H9 (cell line): ENCODE measurements around the gene BUB1. TPM values are rescaled to one million over a fixed set of nuclear protein-coding genes. Genes with fewer than 3 reads are reported as not detected.

Experiments
- DNase-seq: peaks from one replicate; pipeline ENCODE4 v3.0.0-alpha.2; 2017
- H2AFZ ChIP-seq: one replicate; pipeline ENCODE4 v1.6.1; 2013; ENCODE audit warnings: mild to moderate bottlenecking, low read length, control low read depth, moderate library complexity
- H2AK5ac ChIP-seq: 2 replicates; pipeline ENCODE4 v1.6.1; 2013; ENCODE audit warnings: low read length, control low read depth, mixed read lengths; ENCODE audit not compliant: insufficient read length
- H2BK120ac ChIP-seq: one replicate; pipeline ENCODE4 v1.6.1; 2013; ENCODE audit warnings: low read depth, mild to moderate bottlenecking, low read length, control low read depth, inconsistent platforms; ENCODE audit not compliant: poor library complexity, severe bottlenecking
- H2BK12ac ChIP-seq: 2 replicates; pipeline ENCODE4 v1.6.1; 2013; ENCODE audit warnings: low read length, control low read depth, mixed read lengths, low read depth; ENCODE audit not compliant: insufficient read length
- H2BK15ac ChIP-seq: 2 replicates; pipeline ENCODE4 v1.6.1; 2013; ENCODE audit warnings: low read depth, low read length, control low read depth
- H2BK20ac ChIP-seq: one replicate; pipeline ENCODE4 v1.6.1; 2013; ENCODE audit warnings: low read depth, mild to moderate bottlenecking, low read length, control low read depth, inconsistent platforms; ENCODE audit not compliant: poor library complexity, severe bottlenecking
- H2BK5ac ChIP-seq: 2 replicates; pipeline ENCODE4 v1.6.1; 2013; ENCODE audit warnings: low read length, control low read depth, mixed read lengths; ENCODE audit not compliant: insufficient read length
- H3K14ac ChIP-seq: 2 replicates; pipeline ENCODE4 v1.6.1; 2013; ENCODE audit warnings: low read length, control low read depth; ENCODE audit not compliant: insufficient read depth
- H3K18ac ChIP-seq: 2 replicates; pipeline ENCODE4 v1.6.1; 2013; ENCODE audit warnings: low read depth, mild to moderate bottlenecking, mixed read lengths, low read length, control low read depth; ENCODE audit not compliant: insufficient read length
- H3K23ac ChIP-seq: 2 replicates; pipeline ENCODE4 v1.6.1; 2013; ENCODE audit warnings: low read length, control low read depth, mixed read lengths, low read depth; ENCODE audit not compliant: insufficient read length
- H3K23me2 ChIP-seq: 2 replicates; pipeline ENCODE4 v1.6.1; 2013; ENCODE audit warnings: low read depth, mild to moderate bottlenecking, mixed read lengths, low read length, control low read depth; ENCODE audit not compliant: insufficient read length, poor library complexity, severe bottlenecking
- H3K27ac ChIP-seq: 2 replicates; pipeline ENCODE4 v1.5.1; 2013; ENCODE audit warnings: low read length, control low read depth, mixed read lengths, low read depth; ENCODE audit not compliant: insufficient read length
- H3K27me3 ChIP-seq: 2 replicates; pipeline ENCODE4 v1.6.1; 2013; ENCODE audit warnings: low read length, control low read depth, inconsistent platforms; ENCODE audit not compliant: insufficient read depth
- H3K4ac ChIP-seq: 2 replicates; pipeline ENCODE4 v1.6.1; 2013; ENCODE audit warnings: low read depth, mild to moderate bottlenecking, control low read depth, inconsistent platforms, low read length, moderate library complexity
- H3K4me1 ChIP-seq: 2 replicates; pipeline ENCODE4 v1.6.1; 2013; ENCODE audit warnings: low read length, control low read depth, inconsistent platforms; ENCODE audit not compliant: insufficient read depth
- H3K4me2 ChIP-seq: 2 replicates; pipeline ENCODE4 v1.6.1; 2013; ENCODE audit warnings: low read length, control low read depth, mixed read lengths; ENCODE audit not compliant: insufficient read length, insufficient read depth
- H3K56ac ChIP-seq: 2 replicates; pipeline ENCODE4 v1.6.1; 2013; ENCODE audit warnings: low read depth, mild to moderate bottlenecking, mixed read lengths, low read length, control low read depth; ENCODE audit not compliant: insufficient read length
- H3K79me1 ChIP-seq: 2 replicates; pipeline ENCODE4 v1.6.1; 2013; ENCODE audit warnings: low read depth, mild to moderate bottlenecking, moderate library complexity, low read length, control low read depth, inconsistent platforms; ENCODE audit not compliant: insufficient read depth, poor library complexity, severe bottlenecking
- H3K79me2 ChIP-seq: 2 replicates; pipeline ENCODE4 v1.6.1; 2013; ENCODE audit warnings: low read length, control low read depth, inconsistent platforms; ENCODE audit not compliant: insufficient read depth
- H3K9ac ChIP-seq: 2 replicates; pipeline ENCODE4 v1.6.1; 2013; ENCODE audit warnings: low read length, control low read depth, mixed read lengths; ENCODE audit not compliant: insufficient read length; ENCODE audit errors: extremely low read depth
- H3K9me3 ChIP-seq: one replicate; pipeline ENCODE4 v1.6.1; 2013; ENCODE audit warnings: low read depth, low read length, inconsistent platforms; ENCODE audit not compliant: control insufficient read depth
- H3T11ph ChIP-seq: one replicate; pipeline ENCODE4 v1.6.1; 2013; ENCODE audit warnings: mild to moderate bottlenecking, low read length, control low read depth, inconsistent platforms
- H4K20me1 ChIP-seq: one replicate; pipeline ENCODE4 v1.6.1; 2013; ENCODE audit not compliant: control insufficient read depth, insufficient read length, insufficient read depth
- H4K5ac ChIP-seq: 2 replicates; pipeline ENCODE4 v1.6.1; 2013; ENCODE audit warnings: low read depth, mild to moderate bottlenecking, mixed read lengths, low read length, control low read depth; ENCODE audit not compliant: insufficient read length
- H4K8ac ChIP-seq: replicated peaks from 2 replicates; pipeline ENCODE4 v1.6.1; 2013; ENCODE audit warnings: low read length, control low read depth, mixed read lengths, low read depth; ENCODE audit not compliant: insufficient read length
- H4K91ac ChIP-seq: 2 replicates; pipeline ENCODE4 v1.6.1; 2013; ENCODE audit warnings: low read depth, mild to moderate bottlenecking, moderate library complexity, mixed read lengths, low read length, control low read depth; ENCODE audit not compliant: insufficient read length
- H3K27ac Mint-ChIP-seq, 3 experiments: 2 replicates in 2 of 3; 3 replicates in 1 of 3; pipeline ENCODE4 v1.8.0; 2020 to 2021; ENCODE audit warnings: mixed read lengths in 3 of 3, mild to moderate bottlenecking in 1 of 3, moderate library complexity in 1 of 3
- H3K27me3 Mint-ChIP-seq: 2 replicates; pipeline ENCODE4 v1.8.0; 2021; ENCODE audit warnings: low read depth, mild to moderate bottlenecking, moderate library complexity, mixed read lengths
- H3K36me3 Mint-ChIP-seq, 3 experiments: 2 replicates in 2 of 3; 3 replicates in 1 of 3; pipeline ENCODE4 v1.8.0; 2020 to 2021; ENCODE audit warnings: low read depth in 3 of 3, mixed read lengths in 3 of 3; ENCODE audit not compliant: insufficient read depth in 1 of 3
- H3K4me1 Mint-ChIP-seq, 2 experiments: 2 replicates each; pipeline ENCODE4 v1.8.0; 2020; ENCODE audit warnings: mixed read lengths in 2 of 2
- H3K4me3 Mint-ChIP-seq, 2 experiments: 2 replicates in 1 of 2; 3 replicates in 1 of 2; pipeline ENCODE4 v1.8.0; 2020 to 2021; ENCODE audit warnings: mild to moderate bottlenecking in 2 of 2, mixed read lengths in 2 of 2, moderate library complexity in 1 of 2
- H3K9me3 Mint-ChIP-seq, 2 experiments: 2 replicates in 1 of 2; 3 replicates in 1 of 2; pipeline ENCODE4 v1.8.0; 2020; ENCODE audit warnings: mild to moderate bottlenecking in 2 of 2, mixed read lengths in 2 of 2, moderate library complexity in 1 of 2
- WGBS: extraction: QIAGEN DNeasy Blood & Tissue Kit; methylation state at CpG from one replicate; pipeline ENCODE4 v1.1.7; 2013; ENCODE audit warnings: missing lambda C conversion rate, low lambda C conversion rate, mixed read lengths; ENCODE audit not compliant: insufficient read length; ENCODE audit errors: extremely low coverage; 5-methylcytosine and 5-hydroxymethylcytosine counted together
- total RNA-seq: library from RNA; stranded (reverse); gene quantifications from 2 replicates; pipeline ENCODE4 v1.2.1, GENCODE V29; 2021
- TF ChIP-seq, protein P1 (sequence below): fragments of 200-600 bp; sonication (generic); conservative IDR thresholded peaks from 3 replicates; pipeline ENCODE4 v1.8.0; 2021; ENCODE audit warnings: antibody characterized with exemption, mild to moderate bottlenecking

The BUB1 gene
- total RNA-seq, 1 experiment from 2014 or later, result 144 TPM

DNA sequence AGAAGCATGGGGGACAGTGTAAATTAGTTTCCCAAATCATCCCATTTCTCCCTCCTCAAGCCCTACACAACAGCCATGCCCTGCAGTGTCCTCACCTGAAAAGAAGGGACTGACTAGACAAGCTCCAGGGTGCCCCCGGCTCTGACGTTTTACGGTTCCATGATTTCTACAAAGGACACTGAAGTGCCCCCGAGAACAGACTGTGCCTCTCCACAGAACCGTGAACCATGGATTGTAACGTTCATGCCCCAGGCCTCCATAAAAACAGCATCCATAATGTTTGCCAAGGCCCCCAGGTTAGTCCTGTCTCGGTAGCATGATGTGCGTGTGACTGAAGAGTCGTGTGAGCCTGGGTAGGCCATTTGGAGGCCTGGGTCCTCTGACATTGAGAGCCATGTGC lies 47.5 kb upstream of the BUB1 start:
- Histone ChIP-seq H3K9ac (no peak overlapping the region), H2BK15ac (no peak overlapping the region), H3T11ph (no peak overlapping the region), H4K91ac (no peak overlapping the region), H3K4ac (no peak overlapping the region), H3K4me2 (no peak overlapping the region), H3K27ac (no peak overlapping the region), H3K27me3 (no peaks in the 10 kb centered on the region), H4K5ac (no peak overlapping the region), H2BK12ac (no peak overlapping the region), H3K14ac (no peak overlapping the region), H3K79me2 (no peaks in the 10 kb centered on the region), H3K23ac (no peak overlapping the region), H2BK120ac (no peak overlapping the region), H4K8ac (no peak overlapping the region), H3K79me1 (no peaks in the 10 kb centered on the region), H3K56ac (no peak overlapping the region), H4K20me1 (no peaks in the 10 kb centered on the region), H3K4me1 (peaks cover 2% of the 10 kb centered on the region; the same call in 1 of the 2 replicates), H3K23me2 (no peaks in the 10 kb centered on the region), H2BK5ac (no peak overlapping the region), H3K18ac (no peak overlapping the region), H2BK20ac (no peak overlapping the region), H2AK5ac (no peak overlapping the region), H3K9me3 (no peaks in the 10 kb centered on the region), H2AFZ (no peak overlapping the region)
- Mint-ChIP-seq H3K4me1 (peaks cover 32 to 37% of the 10 kb centered on the region in 2 experiments), H3K4me3 (no peak overlapping the region), H3K27me3 (peaks cover 3% of the 10 kb centered on the region; the same call in 1 of the 2 replicates), H3K36me3 (peaks cover 0 to 5% (median 0%) of the 10 kb centered on the region in 3 experiments; a peak in 1 of 7 replicates), H3K9me3 (no peaks in the 10 kb centered on the region), H3K27ac (no peak overlapping the region; a peak in 1 of 7 replicates)
- WGBS, result no CpG with 5 or more reads among the region's 9 CpGs
- TF ChIP-seq, protein P1, sequence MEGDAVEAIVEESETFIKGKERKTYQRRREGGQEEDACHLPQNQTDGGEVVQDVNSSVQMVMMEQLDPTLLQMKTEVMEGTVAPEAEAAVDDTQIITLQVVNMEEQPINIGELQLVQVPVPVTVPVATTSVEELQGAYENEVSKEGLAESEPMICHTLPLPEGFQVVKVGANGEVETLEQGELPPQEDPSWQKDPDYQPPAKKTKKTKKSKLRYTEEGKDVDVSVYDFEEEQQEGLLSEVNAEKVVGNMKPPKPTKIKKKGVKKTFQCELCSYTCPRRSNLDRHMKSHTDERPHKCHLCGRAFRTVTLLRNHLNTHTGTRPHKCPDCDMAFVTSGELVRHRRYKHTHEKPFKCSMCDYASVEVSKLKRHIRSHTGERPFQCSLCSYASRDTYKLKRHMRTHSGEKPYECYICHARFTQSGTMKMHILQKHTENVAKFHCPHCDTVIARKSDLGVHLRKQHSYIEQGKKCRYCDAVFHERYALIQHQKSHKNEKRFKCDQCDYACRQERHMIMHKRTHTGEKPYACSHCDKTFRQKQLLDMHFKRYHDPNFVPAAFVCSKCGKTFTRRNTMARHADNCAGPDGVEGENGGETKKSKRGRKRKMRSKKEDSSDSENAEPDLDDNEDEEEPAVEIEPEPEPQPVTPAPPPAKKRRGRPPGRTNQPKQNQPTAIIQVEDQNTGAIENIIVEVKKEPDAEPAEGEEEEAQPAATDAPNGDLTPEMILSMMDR, result no peak
- no peak for DNase-seq
